A673 (cell line): ENCODE data around the gene PIK3R6.

Experiments used
- EZH2 ChIP-seq: fragments of 200-600 bp; sonication (generic); IDR thresholded peaks from 2 replicates; pipeline ENCODE4 v1.6.1; 2017; ENCODE audit warnings: borderline replicate concordance, low read depth, mild to moderate bottlenecking, mixed read lengths, antibody characterized with exemption, low read length; ENCODE audit not compliant: poor library complexity, severe bottlenecking
- TF ChIP-seq, protein P1 (sequence below): fragments of 300-800, 200-600 bp; sonication (generic); conservative IDR thresholded peaks from 2 replicates; pipeline ENCODE4 v1.5.1; 2017; ENCODE audit warnings: low read depth, mild to moderate bottlenecking, antibody characterized with exemption, low read length, moderate library complexity, mixed read lengths

- TF ChIP-seq, protein P1, sequence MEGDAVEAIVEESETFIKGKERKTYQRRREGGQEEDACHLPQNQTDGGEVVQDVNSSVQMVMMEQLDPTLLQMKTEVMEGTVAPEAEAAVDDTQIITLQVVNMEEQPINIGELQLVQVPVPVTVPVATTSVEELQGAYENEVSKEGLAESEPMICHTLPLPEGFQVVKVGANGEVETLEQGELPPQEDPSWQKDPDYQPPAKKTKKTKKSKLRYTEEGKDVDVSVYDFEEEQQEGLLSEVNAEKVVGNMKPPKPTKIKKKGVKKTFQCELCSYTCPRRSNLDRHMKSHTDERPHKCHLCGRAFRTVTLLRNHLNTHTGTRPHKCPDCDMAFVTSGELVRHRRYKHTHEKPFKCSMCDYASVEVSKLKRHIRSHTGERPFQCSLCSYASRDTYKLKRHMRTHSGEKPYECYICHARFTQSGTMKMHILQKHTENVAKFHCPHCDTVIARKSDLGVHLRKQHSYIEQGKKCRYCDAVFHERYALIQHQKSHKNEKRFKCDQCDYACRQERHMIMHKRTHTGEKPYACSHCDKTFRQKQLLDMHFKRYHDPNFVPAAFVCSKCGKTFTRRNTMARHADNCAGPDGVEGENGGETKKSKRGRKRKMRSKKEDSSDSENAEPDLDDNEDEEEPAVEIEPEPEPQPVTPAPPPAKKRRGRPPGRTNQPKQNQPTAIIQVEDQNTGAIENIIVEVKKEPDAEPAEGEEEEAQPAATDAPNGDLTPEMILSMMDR = no peak
- TF ChIP-seq EZH2 = no peak
Observed at GRCh38 chr17:8894202-8894671, 26.8 kb upstream of the PIK3R6 start.
